ENCODE results near the gene TNFSF15.

- TF ChIP-seq CTCF (IDR thresholded peaks at IDR 0.05 in 4 of 5, conservative IDR thresholded peaks at IDR 0.05 in 1 of 5) (no peak), POLR2A (IDR thresholded peaks at IDR 0.05) (no peak)
These were observed 17.6 kb upstream of the TNFSF15 start for GRCh38 chr9:114823441-114823840.
